K562 (cell line): Measurements from ENCODE around the gene CCDC69. TPM values are rescaled to one million over a fixed set of nuclear protein-coding genes. Genes with fewer than 3 reads are reported as not detected.

Experiments
- ATAC-seq: fragments of 200-7000 bp; cut with Tn5 transposase; 3 replicates; pipeline ENCODE4 v1.9.1; 2020; ENCODE audit warnings: moderate library complexity
- BruUV-seq: library from RNA; stranded (reverse); fragments of 400-500 nt; replicated peaks from 2 replicates; lab custom pipeline; 2021; lab: Mats Ljungman, UMichigan
- CTCF ChIA-PET: fragments of 300-600 bp; formaldehyde crosslinking; extraction: SDS; loops from one replicate; lab custom pipeline; 2021; ENCODE audit warnings: low intra/inter-chr PET ratio; lab: Yijun Ruan, JAX
- POLR2A ChIA-PET: fragments of 300-600, 350-650 bp; sonication (Branson Sonifier 250); formaldehyde crosslinking; extraction: SDS; loops from one replicate; lab custom pipeline; 2021; ENCODE audit warnings: antibody characterized with exemption, inconsistent platforms; lab: Yijun Ruan, JAX
- DNase-seq, 4 experiments: peaks; one replicate each; pipeline versions ENCODE4 v3.0.0 to v3.0.0-alpha.2; 2011 to 2018; ENCODE audit warnings: low spot score in 3 of 4, mixed read lengths in 3 of 4; ENCODE audit errors: extremely low read depth in 1 of 4
- FAIRE-seq: peaks from 2 replicates; lab custom pipeline; 2011; peaks lifted over from hg19 to GRCh38; lab: Jason Lieb, UNC
- H2AFZ ChIP-seq: 2 replicates; pipeline ENCODE4 v1.6.0; 2011; ENCODE audit warnings: low read depth, low read length, control low read depth, inconsistent platforms
- H3K27ac ChIP-seq: fragments of 200-600 bp; 3 replicates; pipeline ENCODE4 v1.8.0; 2011; ENCODE audit warnings: low read depth, mild to moderate bottlenecking, control low read depth, inconsistent platforms, low read length, moderate library complexity, mixed read lengths; ENCODE audit errors: extremely low read depth
- H3K27me3 ChIP-seq, 2 experiments: fragments of 300-600 bp in 1 of 2; 2 replicates in 1 of 2; 3 replicates in 1 of 2; pipeline versions ENCODE4 v1.6.0 to v1.8.0; 2011; ENCODE audit warnings: inconsistent platforms in 2 of 2, low read length in 2 of 2, mild to moderate bottlenecking in 1 of 2, mixed read lengths in 1 of 2, moderate library complexity in 1 of 2; ENCODE audit not compliant: control insufficient read depth in 2 of 2, insufficient read depth in 2 of 2
- H3K36me3 ChIP-seq: fragments of 300-600 bp; 3 replicates; pipeline ENCODE4 v1.8.0; 2011; ENCODE audit warnings: mild to moderate bottlenecking, low read length, inconsistent platforms; ENCODE audit not compliant: control insufficient read depth, insufficient read depth
- H3K4me1 ChIP-seq, 2 experiments: fragments of 200-600 bp in 1 of 2; replicated peaks in 1 of 2; 2 replicates in 1 of 2; 3 replicates in 1 of 2; pipeline versions ENCODE4 v1.5.1 to v1.8.0; 2011; ENCODE audit warnings: inconsistent platforms in 2 of 2, low read length in 2 of 2, mild to moderate bottlenecking in 1 of 2, mixed read lengths in 1 of 2, moderate library complexity in 1 of 2; ENCODE audit not compliant: control insufficient read depth in 2 of 2, insufficient read depth in 2 of 2
- H3K4me2 ChIP-seq: 2 replicates; pipeline ENCODE4 v1.6.1; 2011; ENCODE audit warnings: low read length, control low read depth, inconsistent platforms, mixed read lengths; ENCODE audit not compliant: insufficient read depth
- H3K4me3 ChIP-seq: fragments of 200-600 bp; sonication (generic), shearing (Covaris generic); 2 replicates; pipeline ENCODE4 v1.5.1; 2016; ENCODE audit warnings: control low read depth, inconsistent platforms
- H3K79me2 ChIP-seq: fragments of 200-600 bp; 3 replicates; pipeline ENCODE4 v1.8.0; 2011; ENCODE audit warnings: low read length, inconsistent platforms; ENCODE audit not compliant: control insufficient read depth, insufficient read depth
- H3K9ac ChIP-seq, 2 experiments: 2 replicates each; pipeline versions ENCODE4 v1.6.0 to v1.6.1; 2011; ENCODE audit warnings: low read depth in 2 of 2, low read length in 2 of 2, control low read depth in 1 of 2, inconsistent platforms in 1 of 2, mild to moderate bottlenecking in 1 of 2, mixed read lengths in 1 of 2; ENCODE audit not compliant: insufficient read depth in 1 of 2
- H3K9me1 ChIP-seq: one replicate; pipeline ENCODE4 v1.6.0; 2011; ENCODE audit warnings: inconsistent platforms, mild to moderate bottlenecking, low read length, moderate library complexity; ENCODE audit not compliant: control insufficient read depth, insufficient read depth
- H3K9me3 ChIP-seq: replicated peaks from 2 replicates; pipeline ENCODE4 v1.5.1; 2011; ENCODE audit warnings: low read depth, low read length, inconsistent platforms; ENCODE audit not compliant: control insufficient read depth, insufficient read depth
- H4K20me1 ChIP-seq: replicated peaks from 2 replicates; pipeline ENCODE4 v1.6.1; 2011; ENCODE audit warnings: low read length, inconsistent platforms, mixed read lengths; ENCODE audit not compliant: control insufficient read depth, insufficient read depth
- ATF3 ChIP-seq, 2 experiments: fragments of 450-650 bp in 1 of 2; sonication (generic) in 1 of 2; formaldehyde crosslinking in 1 of 2; IDR thresholded peaks in 1 of 2; conservative IDR thresholded peaks in 1 of 2; 2 replicates each; pipeline versions ENCODE4 v1.6.1 to v1.8.1; 2016 to 2023; ENCODE audit warnings: mild to moderate bottlenecking in 2 of 2, moderate library complexity in 2 of 2, inconsistent platforms in 1 of 2, missing genetic modification reagents in 1 of 2
- BCLAF1 ChIP-seq, 2 experiments: fragments of 450-650 bp in 1 of 2; IDR thresholded peaks; 2 replicates each; pipeline ENCODE4 v1.6.1; 2011 to 2017; ENCODE audit warnings: low read depth in 2 of 2, antibody characterized with exemption in 1 of 2, borderline replicate concordance in 1 of 2, low read length in 1 of 2, mild to moderate bottlenecking in 1 of 2, mixed read lengths in 1 of 2; ENCODE audit not compliant: control insufficient read depth in 1 of 2
- CBFB ChIP-seq: sonication (generic); formaldehyde crosslinking; IDR thresholded peaks from 2 replicates; pipeline ENCODE4 v1.4.0; 2020; ENCODE audit warnings: mild to moderate bottlenecking, missing genetic modification reagents
- ELF4 ChIP-seq: fragments of 450-650 bp; formaldehyde crosslinking; IDR thresholded peaks from 2 replicates; pipeline ENCODE4 v1.4.0; 2022; ENCODE audit warnings: missing genetic modification characterization
- NRF1 ChIP-seq, 2 experiments: fragments of 450-650 bp; IDR thresholded peaks in 1 of 2; conservative IDR thresholded peaks in 1 of 2; 2 replicates each; pipeline ENCODE4 v1.6.1; 2014; ENCODE audit warnings: mild to moderate bottlenecking in 2 of 2
- SOX6 ChIP-seq: fragments of 450-650 bp; IDR thresholded peaks from 2 replicates; pipeline ENCODE4 v1.6.1; 2014; ENCODE audit warnings: mild to moderate bottlenecking
- ZFP1 ChIP-seq: fragments of 450-650 bp; formaldehyde crosslinking; IDR thresholded peaks from 2 replicates; pipeline ENCODE4 v1.4.0; 2020; ENCODE audit warnings: mild to moderate bottlenecking, mixed read lengths
- ZNF507 ChIP-seq: conservative IDR thresholded peaks from 2 replicates; pipeline ENCODE4 v1.6.1; 2017; ENCODE audit warnings: missing genetic modification characterization, missing compliant biosample characterization
- ZNF668 ChIP-seq: fragments of 250-450 bp; sonication (Bioruptor Pico); IDR thresholded peaks from 2 replicates; pipeline ENCODE4 v1.8.0; 2022; ENCODE audit warnings: mild to moderate bottlenecking, inconsistent platforms
- WGBS: fragments of 100-300 bp; shearing (Covaris generic); methylation state at CpG from one replicate; pipeline ENCODE4 v1.1.6; 2016; ENCODE audit warnings: low coverage, mixed read lengths; ENCODE audit not compliant: insufficient coverage; ENCODE audit errors: missing lambda C conversion rate; 5-methylcytosine and 5-hydroxymethylcytosine counted together
- in situ Hi-C: fragments of 300-500 bp; cut with MboI; formaldehyde crosslinking; loops from 4 replicates; pipeline ENCODE4 v1.15.0; 2018; ENCODE audit warnings: inconsistent platforms, mixed read lengths
- intact Hi-C: fragments of 100-400 bp; cut with micrococcal nuclease; formaldehyde crosslinking; loops from 2 replicates; pipeline ENCODE4 v1.14.2; 2022
- polyA plus RNA-seq, 8 experiments: library from polyadenylated mRNA; depleted of rRNA in 4 of 8; stranded (reverse) in 5 of 8; unstranded in 3 of 8; fragments of >200 nt; fragmentation: Nextera tagmentation in 2 of 8; fragmentation: Illumina TruSeq in 1 of 8; extraction: Ambion mirVana in 2 of 8; extraction: Trizol in 1 of 8; gene quantifications; 2 replicates each; pipeline versions ENCODE4 v1.2.1 to v1.2.3, GENCODE V29; 2011 to 2014; ENCODE audit warnings: inconsistent platforms in 1 of 8, missing spikeins in 1 of 8
- total RNA-seq, 7 experiments: library from RNA; depleted of rRNA in 6 of 7; stranded (reverse); fragments of >200 nt in 6 of 7; fragmentation: Illumina TruSeq in 2 of 7; extraction: Trizol in 2 of 7; gene quantifications; 2 replicates each; pipeline versions ENCODE4 v1.2.1 to v1.2.3, GENCODE V29; 2011 to 2021; ENCODE audit warnings: low replicate concordance in 1 of 7

Gene CCDC69
- total and polyA plus RNA-seq, 9 of the 15 experiments (the other 6 are each of a cell fraction or from before 2014, with no cell fraction given) = 0.65 to 12.2 (median 7.6) TPM

- TF ChIP-seq ATF3 (IDR thresholded peaks at IDR 0.05) = no peak
- no peak for TF ChIP-seq ATF3 (CRISPR knock-in tag; conservative IDR thresholded peaks at IDR 0.05)
- TF ChIP-seq CBFB (CRISPR knock-in tag) = no peak
- TF ChIP-seq, all 486 proteins: peak for 0
These were observed 19.2 kb upstream of the CCDC69 start (continued) for GRCh38 chr5:151243127-151243526.

- H4K20me1 ChIP-seq = no peaks in the 10 kb centered on the region
- H3K9ac ChIP-seq = no peak overlapping the region
- DNase-seq = no peak
- no peak overlapping the region for H3K4me2 ChIP-seq
- no peak overlapping the region for H3K4me3 ChIP-seq
- intact Hi-C loops (no loop called here), in situ Hi-C loops (no loop called here)
- H3K9me1 ChIP-seq = no peaks in the 10 kb centered on the region
- peaks cover under 1 to 6% of the 10 kb centered on the region in 2 experiments; a peak in 3 of 5 replicates for H3K4me1 ChIP-seq
- peaks cover 0 to 8% of the 10 kb centered on the region in 2 experiments; a peak in 3 of 5 replicates for H3K27me3 ChIP-seq
- H3K36me3 ChIP-seq = no peaks in the 10 kb centered on the region
- BruUV-seq = no TSS peak
- POLR2A ChIA-PET = interaction anchor here (0.5 to 1.5 kb wide), 5 partner anchors 9 to 526 kb away, joined by 3 read pairs; no protein-coding TSS in a partner anchor
- no peak overlapping the region for H3K27ac ChIP-seq
- WGBS = 39% methylated on average over 2 of the region's 2 CpGs
- no peak for ATAC-seq
- FAIRE-seq = no peak
- CTCF ChIA-PET = interaction anchor here (0.6 to 3.6 kb wide), 2 partner anchors 115 to 259 kb away, joined by 3 to 17 read pairs; no protein-coding TSS in a partner anchor
- no peak overlapping the region for H2AFZ ChIP-seq
- H3K9me3 ChIP-seq = no peaks in the 10 kb centered on the region
- H3K79me2 ChIP-seq = no peaks in the 10 kb centered on the region
- TF ChIP-seq ZNF507 (no peak), NRF1 (conservative IDR thresholded peaks at IDR 0.05 in 1 of 2, IDR thresholded peaks at IDR 0.05 in 1 of 2) (no peak), ELF4 (CRISPR knock-in tag) (no peak), ATF3 (IDR thresholded peaks at IDR 0.05) (no peak), ATF3 (CRISPR knock-in tag; conservative IDR thresholded peaks at IDR 0.05) (no peak), ZFP1 (CRISPR knock-in tag) (no peak), BCLAF1 (IDR thresholded peaks at IDR 0.05; ENCODE audit: borderline replicate concordance in 1 of 2, control insufficient read depth in 1 of 2, low read depth in 2 of 2, low read length in 1 of 2) (no peak), ZNF668 (CRISPR knock-in tag) (no peak), SOX6 (no peak)
These were observed 17.2 kb upstream of the CCDC69 start for GRCh38 chr5:151240924-151241635.
